DMS53 treated with DMSO at 0.1 percent for 48 hours (cell line): ENCODE data around the gene PLVAP.

Experiments used
- DNase-seq: peaks from one replicate; lab custom pipeline; 2025; ENCODE audit not compliant: unreplicated experiment; lab: John Stamatoyannopoulos, UW

The PLVAP gene

GRCh38 chr19:17303167-17303939 lies 73.8 kb downstream of the PLVAP start, which contains the start of gene ABHD8:
ABHD8 (minus strand) TSS chr19:17303425; CDS start chr19:17301616, 1,809 bp downstream.
- DNase-seq = peak; percentile 75

- no peak for DNase-seq
Measured at GRCh38 chr19:17302391-17303166, 74.6 kb downstream of the PLVAP start.
